HG02943 (cell line): ENCODE results near the gene SLC25A48.

Experiments
- ATAC-seq: cut with Tn5 transposase; IDR thresholded peaks from one replicate; pipeline ENCODE4 v1.9.1; 2021; ENCODE audit warnings: mild to moderate bottlenecking, low read depth, moderate library complexity; ENCODE audit not compliant: unreplicated experiment

Gene SLC25A48

GRCh38 chr5:135834639-135835529, at the start of gene SLC25A48:
SLC25A48 (plus strand) TSS chr5:135834663; CDS start chr5:135834848, 185 bp downstream.
- ATAC-seq = no peak

GRCh38 chr5:135800656-135801055, 33.8 kb upstream of the SLC25A48 start:
- no peak for ATAC-seq

- ATAC-seq = no peak
Measured at GRCh38 chr5:135810188-135810943, 24.1 kb upstream of the SLC25A48 start.

- ATAC-seq = no peak
Measured at GRCh38 chr5:135811007-135811406, 23.5 kb upstream of the SLC25A48 start.

- no peak for ATAC-seq
Measured at GRCh38 chr5:135813758-135814157, 20.7 kb upstream of the SLC25A48 start.

- no peak for ATAC-seq
Measured at GRCh38 chr5:135814316-135814715, 20.1 kb upstream of the SLC25A48 start.

- no peak for ATAC-seq
Measured at GRCh38 chr5:135814812-135815211, 19.7 kb upstream of the SLC25A48 start.

GRCh38 chr5:135821061-135821801, 13.2 kb upstream of the SLC25A48 start:
- ATAC-seq = no peak

GRCh38 chr5:135821802-135822201, 12.7 kb upstream of the SLC25A48 start:
- no peak for ATAC-seq

- no peak for ATAC-seq
Measured at GRCh38 chr5:135822286-135822685, 12.2 kb upstream of the SLC25A48 start.

GRCh38 chr5:135822959-135823358, 11.5 kb upstream of the SLC25A48 start:
- ATAC-seq = no peak

- no peak for ATAC-seq
Measured at GRCh38 chr5:135823881-135824280, 10.6 kb upstream of the SLC25A48 start.

- no peak for ATAC-seq
Measured at GRCh38 chr5:135824541-135825041, 9.9 kb upstream of the SLC25A48 start.

- ATAC-seq = no peak
Measured at GRCh38 chr5:135825373-135826220, 8.9 kb upstream of the SLC25A48 start.

- ATAC-seq = no peak
Measured at GRCh38 chr5:135826221-135826525, 8.3 kb upstream of the SLC25A48 start.

- ATAC-seq = no peak
Measured at GRCh38 chr5:135826994-135827671, 7.3 kb upstream of the SLC25A48 start.

GRCh38 chr5:135827965-135828781, 6.3 kb upstream of the SLC25A48 start:
- no peak for ATAC-seq

GRCh38 chr5:135828782-135829127, 5.7 kb upstream of the SLC25A48 start:
- no peak for ATAC-seq

GRCh38 chr5:135829179-135829578, 5.3 kb upstream of the SLC25A48 start:
- ATAC-seq = no peak
